Measurements from ENCODE around the gene NTM. TPM values are rescaled to one million over a fixed set of nuclear protein-coding genes. Genes with fewer than 3 reads are reported as not detected.

NTM gene
- polyA plus RNA-seq, 1 experiment: 33.6 TPM

- ChIA-PET POLR2A (no interaction called here), CTCF (no interaction called here)
- H3K4me3 ChIP-seq (ENCODE audit: low read depth, low read length): no peak overlapping the region
- no peaks in the 10 kb centered on the region for H3K27me3 ChIP-seq (ENCODE audit: control insufficient read depth, insufficient read depth, low read length)
- no peak for TF ChIP-seq CTCF (IDR thresholded peaks at IDR 0.05; ENCODE audit: insufficient read depth, low read depth, low read length)
- DNase-seq (ENCODE audit: low read depth): no peak
- no peaks in the 10 kb centered on the region for H3K36me3 ChIP-seq (ENCODE audit: control insufficient read depth, insufficient read depth, low read length)
These were observed 20.8 kb downstream of the NTM start for GRCh38 chr11:131391176-131391575.

DNA sequence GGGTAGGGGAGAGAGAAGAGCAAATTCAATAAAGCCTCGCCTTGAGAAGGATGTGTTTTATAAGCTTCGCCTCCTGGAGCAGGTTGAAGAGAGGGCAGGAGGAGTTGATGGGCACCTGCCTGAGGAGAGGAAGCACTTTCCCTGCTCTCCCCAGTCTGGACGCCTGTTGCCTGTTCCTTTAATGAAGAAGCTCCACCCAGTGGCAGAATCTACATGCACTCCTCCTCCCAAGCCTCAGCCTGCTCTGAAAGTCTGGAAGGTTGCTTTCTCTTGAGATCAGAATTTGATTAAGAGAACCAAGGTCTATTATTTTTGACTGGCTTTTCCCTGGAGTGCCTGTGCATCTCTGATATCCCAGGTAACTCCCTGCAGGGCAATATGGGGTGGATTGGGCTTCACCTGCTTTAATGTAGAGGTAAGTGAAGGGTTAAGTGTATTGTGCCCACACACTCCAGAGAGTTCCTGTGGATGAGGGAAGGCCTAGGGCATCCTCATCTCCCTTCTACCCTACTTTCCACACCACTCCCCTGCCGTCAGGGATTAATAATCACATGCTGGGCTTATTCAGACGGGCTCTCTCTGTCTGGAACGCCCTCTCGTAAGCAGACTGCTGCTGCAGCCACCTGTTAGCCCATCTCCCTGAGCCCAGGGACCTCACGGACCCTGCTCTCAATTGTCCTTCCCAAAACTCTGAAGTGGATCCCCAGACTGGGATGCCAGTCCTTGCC is 22.3 kb downstream of the NTM start:
- Histone ChIP-seq H3K27me3 (ENCODE audit: control insufficient read depth, insufficient read depth, low read length) (no peaks in the 10 kb centered on the region), H3K36me3 (ENCODE audit: control insufficient read depth, insufficient read depth, low read length) (no peaks in the 10 kb centered on the region), H3K4me3 (ENCODE audit: low read depth, low read length) (no peak overlapping the region)
- no peak for DNase-seq (ENCODE audit: low read depth)
- CTCF ChIA-PET: no interaction called here
- TF ChIP-seq CTCF (IDR thresholded peaks at IDR 0.05; ENCODE audit: insufficient read depth, low read depth, low read length): no peak
- POLR2A ChIA-PET: no interaction called here

- POLR2A ChIA-PET: no interaction called here
- no peaks in the 10 kb centered on the region for H3K36me3 ChIP-seq (ENCODE audit: control insufficient read depth, insufficient read depth, low read length)
- H3K4me3 ChIP-seq (ENCODE audit: low read depth, low read length): no peak overlapping the region
- TF ChIP-seq CTCF (IDR thresholded peaks at IDR 0.05; ENCODE audit: insufficient read depth, low read depth, low read length): no peak
- no peak for DNase-seq (ENCODE audit: low read depth)
- H3K27me3 ChIP-seq (ENCODE audit: control insufficient read depth, insufficient read depth, low read length): no peaks in the 10 kb centered on the region
- CTCF ChIA-PET: no interaction called here
These were observed 23.3 kb downstream of the NTM start for GRCh38 chr11:131393691-131394090.

GRCh38 chr11:131397675-131398074 is 27.3 kb downstream of the NTM start:
- ChIA-PET POLR2A (no interaction called here), CTCF (no interaction called here)
- Histone ChIP-seq H3K4me3 (ENCODE audit: low read depth, low read length) (no peak overlapping the region), H3K36me3 (ENCODE audit: control insufficient read depth, insufficient read depth, low read length) (no peaks in the 10 kb centered on the region), H3K27me3 (ENCODE audit: control insufficient read depth, insufficient read depth, low read length) (no peaks in the 10 kb centered on the region)
- no peak for DNase-seq (ENCODE audit: low read depth)
- TF ChIP-seq CTCF (IDR thresholded peaks at IDR 0.05; ENCODE audit: insufficient read depth, low read depth, low read length): no peak

- no peak for TF ChIP-seq CTCF (IDR thresholded peaks at IDR 0.05; ENCODE audit: insufficient read depth, low read depth, low read length)
- Histone ChIP-seq H3K4me3 (ENCODE audit: low read depth, low read length) (no peak overlapping the region), H3K27me3 (ENCODE audit: control insufficient read depth, insufficient read depth, low read length) (no peaks in the 10 kb centered on the region), H3K36me3 (ENCODE audit: control insufficient read depth, insufficient read depth, low read length) (no peaks in the 10 kb centered on the region)
- ChIA-PET POLR2A (no interaction called here), CTCF (no interaction called here)
- no peak for DNase-seq (ENCODE audit: low read depth)
These were observed 31.6 kb downstream of the NTM start for GRCh38 chr11:131402040-131402439.

All from BJ (cell line).